Femur (tissue), 1 donor: Measurements from ENCODE around the gene ADGRG1.

Experiments
- DNase-seq: peaks from one replicate; pipeline ENCODE4 v3.0.0-alpha.2; 2017

The ADGRG1 gene

DNA sequence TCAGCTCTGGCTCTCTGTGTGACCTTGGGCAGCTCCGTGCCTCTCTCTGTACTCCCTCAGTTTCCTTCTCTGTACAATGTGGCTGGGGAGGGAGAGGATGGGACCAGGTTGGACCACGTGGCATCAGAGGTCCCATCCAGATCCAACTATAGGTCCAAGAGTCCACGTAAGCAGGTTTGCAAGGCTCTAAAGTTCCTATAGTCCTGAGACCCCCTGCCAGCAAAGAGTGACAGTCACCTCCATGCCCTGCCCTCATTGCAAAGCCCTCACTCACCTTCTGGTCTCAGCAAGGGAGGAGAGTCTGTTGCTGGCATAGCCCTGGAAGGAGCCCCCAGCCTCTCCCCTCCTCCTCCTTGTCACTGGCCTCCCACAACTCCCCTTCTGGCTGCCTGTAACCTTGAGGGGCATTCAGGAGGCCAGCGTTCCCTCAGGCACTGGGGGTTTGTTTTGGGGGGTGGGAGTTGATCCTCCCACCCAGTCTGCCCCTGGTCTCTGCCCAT, 60.1 kb downstream of the ADGRG1 start:
- no peak for DNase-seq

GRCh38 chr16:57688987-57689761, 60.7 kb downstream of the ADGRG1 start:
- no peak for DNase-seq

DNA sequence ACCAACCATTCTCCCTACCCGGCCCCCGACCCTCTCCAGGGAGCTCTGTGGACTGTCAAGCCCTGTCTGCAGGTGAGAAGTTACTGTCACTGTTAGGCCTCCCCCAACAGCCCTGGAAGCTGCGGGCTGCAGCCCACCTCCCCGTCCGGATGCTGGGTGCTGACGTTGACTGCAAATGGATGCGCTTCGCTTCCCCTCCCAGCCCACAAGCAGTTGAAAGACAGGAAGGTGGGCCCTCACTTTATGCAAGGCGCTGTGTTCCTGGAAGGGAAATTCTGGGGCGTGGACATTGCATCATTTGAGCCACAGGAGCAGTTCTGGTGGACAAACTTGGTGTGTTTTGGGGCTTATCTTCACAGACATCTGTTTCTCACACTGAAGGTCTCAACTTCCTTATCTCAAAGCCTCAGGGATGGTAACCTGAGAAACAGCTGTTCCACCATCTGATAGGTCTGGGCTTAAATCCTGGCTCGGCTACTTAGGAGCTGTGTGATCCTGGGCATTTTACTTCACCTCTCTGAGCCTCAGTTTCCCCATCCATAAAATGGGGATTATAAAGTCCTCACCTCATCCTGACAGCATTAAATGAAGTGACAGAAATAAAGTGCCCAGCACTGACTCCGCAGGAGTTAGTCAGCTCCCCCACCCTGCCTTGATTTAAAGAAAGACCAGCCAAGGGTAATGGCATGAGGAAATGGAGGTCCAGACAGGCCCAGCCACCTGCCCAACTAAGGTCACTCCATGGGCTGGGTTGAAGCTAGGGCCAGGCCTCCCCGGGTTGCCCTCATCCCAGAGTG, 61.5 kb downstream of the ADGRG1 start:
- peak; percentile 64 for DNase-seq

- DNase-seq: no peak
These were observed 62.5 kb downstream of the ADGRG1 start for GRCh38 chr16:57690782-57691471.

DNA sequence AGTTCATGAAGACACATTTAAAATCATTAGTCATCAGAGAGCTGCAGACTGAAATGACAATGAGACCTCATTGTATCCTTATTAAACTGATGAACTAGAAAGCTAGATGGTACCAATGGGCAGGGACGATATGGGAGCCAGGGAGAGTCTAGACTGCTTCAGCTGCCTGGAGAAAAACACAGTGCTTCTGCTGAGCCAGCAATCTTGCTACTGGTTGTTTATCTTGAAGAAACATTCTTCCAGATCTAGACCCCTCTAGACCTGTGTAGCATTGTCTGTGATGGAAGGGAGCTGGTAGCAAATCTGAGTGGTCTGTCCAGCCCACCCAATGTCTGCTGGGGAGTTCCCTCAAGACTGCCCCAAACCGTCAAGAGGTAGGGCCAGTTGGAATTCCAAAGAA, 64.2 kb downstream of the ADGRG1 start:
- DNase-seq: no peak

DNA sequence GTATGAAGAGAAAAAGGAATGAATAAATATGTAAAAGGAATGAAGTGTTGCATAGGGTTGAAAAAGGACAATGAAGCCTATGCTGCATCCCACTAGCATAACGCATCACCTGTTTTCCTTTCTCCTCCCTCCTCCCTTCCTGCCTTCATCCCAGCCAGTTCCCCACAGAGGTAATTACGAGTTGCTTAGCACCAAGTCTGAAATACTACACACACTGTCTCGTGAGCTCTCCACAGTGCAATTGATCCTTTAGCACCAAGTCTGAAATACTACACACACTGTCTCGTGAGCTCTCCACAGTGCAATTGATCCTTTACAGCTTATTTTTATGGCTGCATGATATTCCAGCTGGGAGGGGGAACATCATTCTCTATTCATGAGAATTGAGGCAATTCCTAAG, 65.1 kb downstream of the ADGRG1 start:
- no peak for DNase-seq

DNA sequence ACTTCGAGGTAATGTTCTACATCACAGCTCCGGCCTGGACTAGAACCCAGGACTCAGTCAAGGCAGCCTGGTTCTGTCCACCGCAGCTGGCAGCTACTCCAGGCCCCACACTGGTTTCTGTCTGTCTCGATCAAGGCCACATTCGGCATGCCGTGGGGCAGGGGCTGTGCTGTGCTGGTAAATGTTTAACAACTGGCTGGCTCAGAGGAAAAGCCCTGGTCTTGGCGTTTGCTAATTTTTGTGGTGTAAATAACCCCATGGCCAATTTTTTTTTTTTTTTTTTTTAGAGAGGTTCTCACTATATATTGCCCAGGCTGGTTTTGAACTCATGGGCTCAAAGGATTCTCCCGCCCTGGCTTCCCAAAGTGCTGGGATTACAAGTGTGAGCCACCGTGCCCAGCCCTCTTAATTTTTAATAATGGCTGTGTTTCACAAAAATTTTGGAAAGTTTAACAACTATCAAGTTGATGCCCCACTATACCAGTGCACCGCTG, 65.8 kb downstream of the ADGRG1 start:
- no peak for DNase-seq

GRCh38 chr16:57694725-57695679, 66.6 kb downstream of the ADGRG1 start, which contains the start of gene DRC7:
Gene DRC7, plus strand, starts transcription at chr16:57694806. Its CDS starts 3,144 bp downstream, at chr16:57697950.
- DNase-seq: peak; percentile 41

GRCh38 chr16:57695680-57696069, 67.2 kb downstream of the ADGRG1 start:
- DNase-seq: no peak

GRCh38 chr16:57696240-57696639, 67.8 kb downstream of the ADGRG1 start:
- no peak for DNase-seq

DNA sequence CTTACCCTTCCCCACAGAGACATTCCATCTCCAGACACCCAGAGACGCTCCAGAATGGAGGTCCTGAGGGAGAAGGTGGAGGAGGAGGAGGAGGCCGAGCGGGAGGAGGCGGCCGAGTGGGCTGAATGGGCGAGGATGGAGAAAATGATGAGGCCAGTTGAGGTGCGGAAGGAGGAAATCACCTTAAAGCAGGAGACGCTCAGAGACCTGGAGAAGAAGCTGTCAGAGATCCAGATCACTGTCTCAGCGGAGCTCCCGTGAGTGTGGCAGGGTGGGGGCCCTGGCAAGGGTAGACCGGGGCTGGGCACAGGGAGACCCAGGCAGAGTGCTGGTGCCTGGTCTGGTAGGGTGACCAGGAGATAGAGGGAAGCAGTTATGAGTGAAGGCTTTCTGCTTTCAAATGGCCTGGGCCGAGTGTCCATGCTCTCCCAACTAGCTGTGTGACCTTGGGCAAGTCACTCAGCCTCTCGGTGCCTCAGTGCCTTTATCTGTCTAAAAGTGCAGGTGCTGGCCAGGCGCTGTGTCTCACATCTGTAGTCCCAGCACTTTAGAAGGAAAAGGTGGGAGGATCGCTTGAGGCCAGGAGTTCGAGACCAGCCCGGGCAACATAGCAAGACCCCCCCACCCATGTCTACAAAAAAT, 69.6 kb downstream of the ADGRG1 start:
- no peak for DNase-seq

DNA sequence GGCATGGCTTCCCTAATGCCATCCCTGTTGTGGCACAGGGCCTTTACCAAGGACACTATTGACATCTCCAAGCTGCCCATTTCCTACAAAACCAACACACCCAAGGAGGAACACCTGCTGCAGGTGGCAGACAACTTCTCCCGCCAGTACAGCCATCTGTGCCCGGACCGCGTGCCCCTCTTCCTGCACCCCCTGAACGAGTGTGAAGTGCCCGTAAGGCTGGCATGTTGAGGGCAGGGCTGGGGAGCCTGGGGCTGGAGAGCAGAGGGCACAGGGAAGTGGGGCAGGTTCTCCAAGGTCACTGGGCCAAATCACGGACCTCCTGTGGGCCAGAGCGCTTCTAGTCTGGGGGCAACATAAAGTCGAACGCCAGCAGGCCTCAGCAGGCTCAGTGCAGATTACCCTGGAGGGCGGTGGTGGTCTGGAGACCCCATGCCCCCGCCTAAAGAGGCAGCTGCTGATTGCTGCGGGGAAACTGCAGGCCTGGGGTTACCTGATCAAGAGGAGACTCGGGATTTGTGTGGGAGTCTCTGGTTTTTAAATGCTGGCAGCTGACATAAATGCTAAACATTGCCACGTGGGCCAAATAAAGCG, 70.5 kb downstream of the ADGRG1 start:
- DNase-seq: no peak

GRCh38 chr16:57699481-57699880, 71.1 kb downstream of the ADGRG1 start:
- no peak for DNase-seq

DNA sequence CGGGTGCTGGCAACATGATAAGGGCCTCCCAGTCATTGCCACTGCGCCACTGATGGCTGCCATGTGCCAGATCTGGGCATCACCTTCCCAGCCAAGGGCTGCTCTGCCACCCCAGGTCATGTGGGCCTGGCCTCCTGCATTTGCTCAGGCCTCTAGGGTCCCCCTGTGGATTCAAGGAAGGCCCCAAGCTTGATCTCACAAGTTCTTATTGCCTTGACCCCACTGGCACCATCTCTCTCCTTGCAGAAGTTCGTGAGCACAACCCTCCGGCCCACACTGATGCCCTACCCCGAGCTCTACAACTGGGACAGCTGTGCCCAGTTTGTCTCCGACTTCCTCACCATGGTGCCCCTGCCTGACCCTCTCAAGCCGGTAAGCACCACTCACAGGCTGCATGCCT, 71.5 kb downstream of the ADGRG1 start:
- DNase-seq: no peak

- no peak for DNase-seq
These were observed 72.5 kb downstream of the ADGRG1 start for GRCh38 chr16:57700781-57701551.

DNA sequence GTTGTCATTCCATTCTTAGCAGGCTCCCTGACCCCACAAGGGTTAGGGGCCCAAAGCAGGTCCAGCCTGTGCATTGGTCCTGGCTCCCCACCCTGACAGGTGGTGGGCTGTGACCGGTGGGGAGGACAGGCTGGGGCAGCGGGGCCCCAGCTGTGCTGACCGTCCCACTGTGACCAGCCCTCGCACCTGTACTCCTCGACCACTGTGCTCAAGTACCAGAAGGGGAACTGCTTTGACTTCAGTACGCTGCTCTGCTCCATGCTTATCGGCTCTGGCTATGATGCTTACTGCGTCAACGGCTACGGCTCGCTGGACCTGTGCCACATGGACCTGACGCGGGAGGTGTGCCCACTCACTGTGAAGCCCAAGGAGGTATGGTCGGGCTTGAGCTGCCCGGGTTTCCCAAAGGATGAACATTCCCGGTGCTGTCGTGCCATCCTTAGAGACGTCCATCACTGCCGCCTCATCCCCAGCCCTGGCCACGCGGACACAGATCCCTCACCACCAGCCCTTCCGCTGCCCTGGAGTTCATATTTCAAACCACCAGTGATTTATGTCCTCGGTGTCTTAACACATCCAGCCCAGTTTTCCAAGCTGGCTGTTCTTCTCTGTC, 73.4 kb downstream of the ADGRG1 start:
- DNase-seq: no peak

- DNase-seq: no peak
These were observed 75.1 kb downstream of the ADGRG1 start for GRCh38 chr16:57703416-57704010.

- no peak for DNase-seq
These were observed 75.8 kb downstream of the ADGRG1 start for GRCh38 chr16:57704011-57704904.
